Activated naive CD8-positive, alpha-beta T cell treated with anti-CD3 and anti-CD28 coated beads, Interleukin-2, amount 50 U/mL, for 16 hours (primary cell): ENCODE measurements around the gene FAAP24.
"Not testable (repeated sequence)": the region's sequence is repeated elsewhere in the genome, so short reads cannot be mapped to it uniquely, and the experiment has no call there.

Experiments
- DNase-seq: peaks from one replicate; pipeline ENCODE4 v3.0.0-alpha.2; 2020; ENCODE audit warnings: low read depth, low spot score

The FAAP24 gene, protein sequence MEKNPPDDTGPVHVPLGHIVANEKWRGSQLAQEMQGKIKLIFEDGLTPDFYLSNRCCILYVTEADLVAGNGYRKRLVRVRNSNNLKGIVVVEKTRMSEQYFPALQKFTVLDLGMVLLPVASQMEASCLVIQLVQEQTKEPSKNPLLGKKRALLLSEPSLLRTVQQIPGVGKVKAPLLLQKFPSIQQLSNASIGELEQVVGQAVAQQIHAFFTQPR

DNA sequence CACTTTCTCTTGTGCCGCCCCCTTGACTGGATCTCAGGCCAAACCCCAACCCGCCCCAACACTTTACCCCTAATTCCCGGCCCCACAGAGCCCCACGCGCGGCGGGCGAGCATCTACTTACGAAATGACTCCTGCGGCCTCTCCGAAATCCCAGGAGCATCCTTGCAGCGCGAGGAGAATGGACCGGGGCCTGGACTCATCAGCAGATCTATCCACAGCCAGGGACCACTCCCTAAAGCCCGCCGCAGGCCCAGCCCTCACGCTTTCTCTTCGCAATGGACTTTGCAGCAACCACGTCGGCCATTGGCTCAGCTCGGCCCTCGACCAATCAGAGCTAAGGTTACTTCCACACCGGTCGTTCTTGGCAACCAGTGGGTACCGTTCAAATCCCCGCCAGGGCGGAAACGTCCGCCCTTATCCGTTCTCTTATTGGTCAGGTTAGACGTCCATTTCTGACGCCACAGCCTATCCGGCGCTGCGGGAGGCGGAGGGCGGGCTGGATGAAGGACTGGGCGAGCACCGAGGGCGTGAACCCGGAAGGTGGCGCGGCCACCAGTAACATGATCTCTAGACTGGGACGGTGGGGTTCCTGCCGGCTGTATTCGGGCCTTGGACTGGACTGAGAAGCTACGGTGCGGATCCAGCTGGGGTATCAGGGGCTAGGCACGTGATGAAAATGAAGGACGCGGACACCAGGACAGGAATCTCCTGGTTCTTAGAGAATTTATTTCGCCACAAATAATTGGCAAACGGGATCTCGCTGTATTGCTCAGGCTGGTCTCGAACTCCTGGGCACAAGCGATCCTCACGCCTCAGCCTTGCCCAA is at the start of gene FAAP24, which contains the start of gene CEP89:
FAAP24 (plus strand) TSS at position 528 of the 826 bp plus-strand sequence. CDS start 955 bp downstream, outside the sequence.
CEP89 (minus strand) TSS at position 244 of the 826 bp plus-strand sequence; CDS start at position 160, 84 bp downstream.
- DNase-seq, result peak; percentile 94

DNA sequence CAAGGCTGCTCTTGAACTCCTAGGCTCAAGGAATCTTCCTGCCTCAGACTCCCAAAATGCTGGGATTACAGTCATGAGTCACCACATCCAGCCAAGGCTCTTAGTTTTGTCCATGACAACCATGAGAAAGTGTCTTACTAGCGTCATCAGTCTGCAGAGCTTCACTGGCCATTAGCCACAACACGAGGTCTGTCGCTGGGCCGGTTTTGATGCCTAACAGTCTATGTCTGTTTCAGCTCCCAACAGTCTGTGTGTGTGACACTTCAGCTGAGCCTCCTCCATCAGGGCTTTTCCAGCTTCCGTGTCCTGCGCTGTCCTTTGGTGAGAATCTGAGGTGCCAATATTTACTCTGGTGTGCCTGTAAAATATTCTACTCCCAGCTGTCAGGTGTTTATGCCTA is 47.8 kb upstream of the FAAP24 start:
- no peak for DNase-seq

DNA sequence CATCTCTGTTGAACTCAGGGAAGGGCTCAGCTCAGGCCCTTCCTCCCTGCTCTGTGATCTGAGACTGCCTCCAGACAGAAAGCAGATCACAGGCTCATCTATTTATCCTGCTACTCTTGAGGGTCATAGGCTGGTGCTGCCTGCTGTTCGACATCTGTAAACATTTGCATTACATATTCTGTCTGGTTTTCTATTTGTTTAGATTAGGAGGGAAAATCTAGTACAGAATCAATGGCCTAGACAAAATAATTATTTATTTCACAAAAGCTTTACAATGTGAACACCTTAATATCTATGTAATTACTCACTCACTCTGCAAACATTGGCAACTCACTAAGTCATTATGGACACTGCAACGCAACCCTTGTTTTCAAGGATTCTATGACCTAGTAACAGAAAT is 43.2 kb upstream of the FAAP24 start:
- no peak for DNase-seq

DNA sequence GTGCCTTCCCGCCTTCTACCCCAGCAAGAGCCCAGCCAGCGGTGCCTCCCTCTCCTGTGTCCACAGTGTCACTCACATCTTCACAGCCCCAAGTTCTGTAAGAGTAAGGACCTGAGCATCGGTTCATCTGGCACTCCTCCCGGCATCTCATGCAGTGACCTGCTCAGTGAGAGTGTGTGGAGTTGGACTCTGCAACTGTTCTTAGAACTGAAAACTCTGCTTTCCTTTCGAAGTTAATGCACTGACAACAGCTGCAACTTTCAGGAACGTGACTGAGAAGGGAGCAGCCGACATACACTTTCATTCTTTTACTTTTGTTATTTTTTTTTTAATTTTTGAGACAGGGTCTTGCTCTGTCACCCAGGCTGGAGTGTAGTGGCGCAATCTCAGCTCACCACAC is 41.5 kb upstream of the FAAP24 start:
- DNase-seq, result no peak

DNA sequence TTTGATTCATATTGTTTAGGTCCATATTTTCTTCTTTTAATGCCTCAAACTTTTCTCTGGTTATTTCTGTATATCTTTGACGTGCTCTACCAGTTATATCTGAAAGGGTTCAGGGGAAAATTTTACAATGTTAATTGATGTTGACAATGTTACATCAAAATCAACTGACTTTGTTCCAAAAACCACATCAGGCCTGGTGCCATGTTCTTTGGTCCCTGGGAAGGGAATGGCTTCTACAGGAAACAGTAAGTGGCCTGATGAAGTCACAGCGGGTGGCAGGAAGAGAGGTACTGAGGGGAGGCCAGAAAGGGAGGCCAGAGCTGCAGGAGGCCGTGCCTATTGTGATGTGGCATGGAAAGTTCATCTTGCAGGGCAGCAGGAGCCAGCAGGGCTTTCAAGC is 38.5 kb upstream of the FAAP24 start:
- DNase-seq, result no peak

DNA sequence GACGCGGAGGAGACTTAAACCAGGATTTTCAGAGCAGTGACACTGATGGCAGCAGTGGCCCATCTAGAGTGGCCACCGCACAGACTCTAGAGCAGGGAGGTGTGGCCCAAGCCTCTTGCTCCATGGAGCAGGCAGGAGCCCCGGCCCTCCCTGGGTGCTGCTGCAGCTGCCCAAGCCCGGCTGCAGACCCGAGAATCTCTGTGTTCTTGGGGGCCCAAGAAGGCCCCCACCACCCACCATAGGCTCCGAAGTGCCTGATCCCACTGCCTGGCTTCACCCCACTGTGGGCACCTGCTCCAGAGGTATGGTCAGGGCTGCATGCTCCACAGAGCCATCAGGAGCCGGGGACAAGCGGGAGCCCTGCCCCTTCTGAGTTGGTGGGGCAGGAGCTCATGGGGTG is 36.4 kb upstream of the FAAP24 start:
- DNase-seq, result no peak

DNA sequence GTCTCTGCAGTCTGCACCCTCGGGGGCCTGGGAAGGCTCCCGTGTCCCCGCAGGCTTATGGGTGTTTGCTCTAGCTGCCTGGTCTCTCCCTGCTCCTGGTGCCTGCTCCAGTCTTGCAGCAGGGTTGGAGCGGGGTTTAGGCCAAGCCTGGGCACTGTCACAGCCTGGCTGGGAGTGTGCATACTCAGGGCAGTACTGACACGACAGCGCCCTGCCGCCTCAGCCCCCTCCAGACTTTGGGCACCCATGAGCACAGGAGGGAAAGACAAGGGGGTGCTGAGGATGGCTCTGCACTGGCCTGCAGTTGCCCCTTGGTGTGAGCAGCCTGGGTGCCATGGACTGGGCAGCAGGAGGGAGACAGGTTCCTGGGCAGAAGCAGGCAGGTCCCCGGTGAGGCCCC is 36.0 kb upstream of the FAAP24 start:
- DNase-seq, result no peak

DNA sequence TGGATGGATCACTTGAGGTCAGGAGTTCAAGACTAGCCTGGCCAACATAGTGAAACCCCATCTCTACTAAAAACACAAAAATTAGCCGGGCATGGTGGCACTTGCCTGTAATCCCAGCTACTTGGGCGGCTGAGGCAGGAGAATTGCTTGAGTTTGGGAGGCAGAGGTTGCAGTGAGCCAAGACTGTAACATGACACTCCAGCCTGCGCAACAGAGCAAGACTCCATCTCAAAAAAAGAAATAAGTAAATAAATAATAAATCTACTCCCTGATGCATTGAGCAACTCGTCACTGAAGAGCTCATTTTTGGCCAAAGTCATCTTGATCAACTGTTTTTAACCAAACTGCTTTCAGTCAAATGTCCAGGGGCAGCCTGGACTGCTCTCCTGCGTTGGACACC is 30.8 kb upstream of the FAAP24 start:
- DNase-seq, result not testable (repeated sequence)

DNA sequence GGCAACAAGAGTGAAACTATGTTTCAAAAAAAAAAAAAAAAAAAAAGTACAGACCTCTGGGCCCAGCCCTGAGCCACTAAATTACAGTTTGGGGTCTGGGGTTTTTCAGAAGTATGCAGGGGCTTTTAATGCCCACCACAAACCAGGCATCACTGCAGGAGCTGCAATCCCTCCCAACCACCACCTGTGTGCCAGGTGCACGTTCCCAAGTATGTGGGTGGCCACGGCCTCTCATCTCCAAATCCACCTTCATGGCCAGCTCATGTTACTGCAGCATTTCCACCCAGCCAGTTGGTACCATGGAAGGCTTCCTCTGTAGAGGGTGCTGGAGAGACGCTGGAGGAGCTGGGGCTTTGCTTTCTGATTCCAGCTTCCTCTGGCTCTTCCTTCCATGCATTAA is 26.8 kb upstream of the FAAP24 start:
- DNase-seq, result no peak

DNA sequence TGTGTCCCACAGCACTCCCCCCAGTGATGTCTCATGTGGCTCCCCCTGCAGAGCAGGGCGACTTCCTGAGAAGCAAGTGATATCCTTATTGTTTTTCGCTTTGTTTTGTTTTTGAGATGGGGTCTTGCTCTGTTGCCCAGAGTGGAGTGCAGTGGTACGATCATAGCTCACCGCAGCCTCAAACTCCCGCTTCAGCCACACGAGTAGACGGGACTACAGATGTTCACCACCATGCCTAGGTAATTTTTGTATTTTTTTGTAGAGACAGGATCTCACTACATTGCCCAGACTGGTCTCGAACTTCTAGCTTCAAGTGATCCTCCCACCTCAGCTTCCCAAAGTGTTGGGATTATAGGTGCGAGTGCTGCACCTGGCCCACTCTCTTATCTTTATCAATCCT is 5.3 kb upstream of the FAAP24 start:
- no peak for DNase-seq

DNA sequence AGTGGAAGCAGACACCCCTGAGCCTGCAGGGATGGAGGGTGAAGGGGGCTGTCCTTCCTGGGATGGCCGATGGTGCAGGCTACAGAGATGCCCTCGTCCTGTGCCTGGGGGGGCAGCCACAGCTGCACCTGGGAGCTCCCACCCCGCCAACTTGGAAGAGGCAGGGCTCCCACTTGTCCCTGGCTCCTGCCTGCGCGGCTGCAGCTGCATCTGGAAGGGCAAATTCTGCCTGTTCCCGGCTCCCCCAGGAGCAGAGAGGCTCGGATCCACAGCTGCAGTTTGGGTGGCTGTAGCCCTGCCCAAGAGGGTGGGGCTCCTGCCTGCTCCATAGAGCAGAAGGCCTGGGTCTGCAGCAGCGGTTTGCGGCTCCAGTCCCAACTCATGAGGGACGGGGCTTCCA is 2.5 kb upstream of the FAAP24 start:
- no peak for DNase-seq

DNA sequence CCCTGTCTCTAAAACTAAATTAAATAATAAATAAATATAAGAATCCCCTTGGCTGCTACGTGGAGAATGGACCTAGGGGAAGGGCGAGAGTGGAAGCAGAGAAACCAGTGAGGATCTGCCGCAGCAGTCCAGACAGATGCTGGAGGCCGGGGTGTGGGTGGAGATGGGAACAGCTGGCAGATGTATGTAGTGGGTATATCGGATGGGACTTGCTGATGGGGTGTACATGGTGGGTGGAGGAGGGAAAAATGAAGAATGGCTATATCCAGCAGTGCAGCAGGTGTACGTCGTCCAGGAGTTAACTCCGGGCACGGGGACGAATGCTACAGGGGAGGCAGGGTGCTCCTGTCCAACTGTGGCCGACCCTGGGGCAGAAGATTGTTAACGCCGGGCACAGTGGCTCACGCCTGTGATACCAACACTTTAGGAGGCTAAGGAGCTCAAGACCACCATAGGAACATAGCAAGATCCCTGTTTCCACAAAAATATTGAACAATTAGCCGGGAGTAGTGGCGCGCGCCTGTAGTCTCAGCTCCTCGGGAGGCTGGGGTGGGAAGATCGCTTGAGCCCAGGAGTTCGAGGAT is 938 bp upstream of the FAAP24 start:
- DNase-seq, result no peak

DNA sequence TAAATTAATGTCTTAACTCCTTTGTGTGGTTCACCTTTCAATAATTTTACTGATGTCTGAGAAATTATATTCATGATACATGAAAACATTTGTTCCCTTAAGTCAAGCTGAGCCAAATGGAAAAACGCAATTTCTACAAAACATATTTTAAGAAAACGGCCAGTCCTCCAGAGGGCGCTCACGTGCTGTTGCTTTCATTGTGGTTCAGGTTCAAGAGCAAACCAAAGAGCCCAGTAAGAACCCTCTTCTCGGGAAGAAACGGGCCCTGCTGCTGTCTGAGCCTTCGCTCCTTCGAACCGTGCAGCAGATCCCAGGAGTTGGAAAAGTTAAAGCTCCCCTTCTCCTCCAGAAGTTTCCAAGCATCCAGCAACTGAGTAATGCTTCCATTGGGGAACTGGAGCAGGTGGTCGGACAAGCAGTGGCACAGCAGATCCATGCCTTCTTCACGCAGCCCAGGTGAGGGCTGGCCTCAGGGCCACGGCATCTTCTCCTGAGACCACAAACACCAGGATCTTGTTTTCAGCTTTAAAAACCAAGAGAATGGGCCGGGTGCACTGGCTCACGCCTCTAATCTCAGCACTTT is 4.3 kb downstream of the FAAP24 start:
- peak; percentile 35 for DNase-seq

DNA sequence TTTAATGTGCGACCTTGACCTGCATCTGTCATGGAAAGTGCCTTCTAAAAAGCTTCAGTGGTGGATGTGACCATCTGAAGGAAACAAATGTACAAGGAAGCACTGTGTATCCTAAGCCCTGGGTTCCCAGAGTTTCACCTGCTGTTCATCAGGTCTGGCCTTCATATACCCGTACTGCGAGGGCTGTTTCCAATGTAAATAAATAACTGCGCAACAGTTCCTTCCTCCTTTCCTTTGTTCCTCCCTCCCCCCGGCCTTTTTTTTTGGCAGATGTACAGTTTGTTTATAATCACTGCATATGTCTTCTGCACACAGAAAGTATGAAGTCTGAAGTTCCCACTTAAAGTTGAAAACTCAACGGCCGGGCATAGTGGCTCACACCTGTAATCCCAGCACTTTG is 5.2 kb downstream of the FAAP24 start:
- no peak for DNase-seq

DNA sequence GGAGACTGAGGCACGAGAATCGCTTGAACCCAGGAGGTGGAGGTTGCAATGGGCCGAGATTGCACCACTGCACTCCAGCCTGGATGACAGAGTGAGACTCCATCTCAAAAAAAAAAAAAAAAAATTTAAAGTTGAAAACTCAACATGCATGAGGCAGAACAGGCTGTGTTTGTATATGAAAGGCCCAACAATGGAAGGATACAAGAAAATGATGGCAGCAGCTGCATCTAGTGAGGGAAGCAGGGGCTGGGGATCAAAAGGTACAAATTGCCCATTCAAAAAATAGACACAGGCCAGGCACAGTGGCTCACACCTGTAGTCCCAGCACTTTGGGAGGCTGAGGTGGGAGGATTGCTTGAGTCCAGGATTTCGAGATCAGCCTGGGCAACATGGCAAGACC is 5.8 kb downstream of the FAAP24 start:
- DNase-seq, result not testable (repeated sequence)

DNA sequence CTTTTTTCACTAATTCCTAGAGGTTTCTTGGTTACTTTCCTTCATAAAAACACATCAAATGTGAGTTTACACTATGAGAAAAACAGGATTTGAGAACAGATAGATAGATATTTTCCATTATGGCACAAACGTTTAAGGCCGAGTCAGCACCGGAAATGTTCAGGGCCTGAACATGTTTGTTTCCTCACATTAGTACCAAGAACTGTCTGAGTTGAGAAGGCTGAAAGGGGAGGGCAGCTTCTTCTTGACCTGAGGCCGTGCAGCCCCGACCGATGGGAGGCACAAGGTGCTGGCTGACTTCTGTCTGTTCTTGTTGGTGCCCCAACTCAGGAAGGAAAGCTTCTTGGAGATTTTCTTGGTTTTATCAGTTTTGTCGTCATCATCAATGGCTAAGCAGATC is 7.8 kb downstream of the FAAP24 start:
- DNase-seq, result not testable (repeated sequence)

DNA sequence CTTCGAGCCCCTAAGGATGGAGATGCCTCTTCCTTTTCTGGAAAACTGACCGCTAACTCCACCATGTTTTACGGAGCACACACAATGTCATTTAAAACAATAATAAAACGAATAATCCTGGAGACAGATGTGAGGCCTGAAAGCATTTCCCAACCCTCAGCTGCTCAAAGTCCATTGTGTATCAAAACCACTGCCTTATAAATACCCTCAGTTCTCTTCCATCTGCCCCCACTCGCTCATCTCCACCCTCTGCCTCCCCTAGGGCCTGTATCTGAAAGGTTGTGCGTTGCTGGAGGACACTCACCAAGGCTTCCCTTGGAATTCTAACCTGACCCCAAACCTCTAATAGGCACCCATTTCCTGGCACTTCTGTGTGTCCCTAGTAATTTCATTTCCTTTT is 10.4 kb downstream of the FAAP24 start:
- DNase-seq, result not testable (repeated sequence)

DNA sequence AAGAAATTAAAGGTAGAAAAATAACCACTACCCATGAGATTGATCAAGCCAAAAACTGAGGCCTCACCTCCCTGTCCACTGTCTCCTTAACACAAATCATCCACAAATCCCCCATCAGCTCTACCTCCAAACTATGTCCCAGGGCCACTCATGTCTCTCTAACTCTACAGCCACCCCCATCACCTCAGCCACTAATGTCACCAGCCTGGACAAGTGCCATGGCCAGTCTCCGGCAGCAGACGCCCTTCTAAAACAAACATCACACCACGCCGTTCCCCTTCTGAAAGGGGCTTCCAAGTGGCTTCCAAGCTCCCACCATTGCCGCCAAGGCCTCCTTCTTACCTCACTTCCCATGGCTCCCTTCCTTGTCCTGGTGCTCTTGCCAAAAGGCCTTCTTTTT is 16.2 kb downstream of the FAAP24 start:
- DNase-seq, result not testable (repeated sequence)

DNA sequence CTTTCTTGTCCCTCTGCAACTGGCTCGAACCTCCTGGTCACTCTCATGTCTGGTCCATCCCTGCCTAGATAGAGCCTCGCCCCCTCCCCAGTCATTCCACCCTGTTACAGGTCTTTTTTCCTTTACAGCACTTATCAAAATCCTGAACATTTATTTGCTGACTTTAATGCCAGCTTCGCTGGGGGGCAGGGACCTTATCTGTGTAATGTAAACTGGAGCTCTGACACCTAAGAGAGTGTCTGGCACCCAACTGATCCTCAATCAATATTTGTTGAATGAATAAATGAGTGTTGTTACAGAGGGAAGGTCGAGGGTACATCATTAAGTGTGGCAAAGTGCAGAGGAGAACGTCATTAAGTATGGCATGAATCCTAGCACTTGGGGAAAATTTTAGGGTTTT is 16.7 kb downstream of the FAAP24 start:
- DNase-seq, result no peak

DNA sequence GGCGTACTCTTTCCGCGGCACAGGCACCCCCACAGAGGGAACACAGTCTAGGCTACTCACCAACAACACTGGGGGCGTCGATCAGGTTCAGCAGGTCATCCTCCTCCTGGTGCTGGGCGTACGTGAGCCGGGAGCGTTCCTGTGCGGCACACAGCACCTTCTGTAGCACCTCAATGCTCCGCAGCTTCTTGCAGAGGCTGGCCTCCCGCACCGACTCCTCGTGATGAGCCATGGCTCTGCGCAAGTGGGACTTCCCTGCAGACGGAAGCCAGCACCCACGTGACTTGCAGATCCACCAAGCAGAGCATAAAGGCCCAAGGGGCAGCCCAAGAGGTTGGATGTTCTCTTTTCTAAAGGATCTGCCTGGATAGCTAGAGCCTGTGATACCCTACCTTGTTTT is 23.9 kb downstream of the FAAP24 start:
- not testable (repeated sequence) for DNase-seq

DNA sequence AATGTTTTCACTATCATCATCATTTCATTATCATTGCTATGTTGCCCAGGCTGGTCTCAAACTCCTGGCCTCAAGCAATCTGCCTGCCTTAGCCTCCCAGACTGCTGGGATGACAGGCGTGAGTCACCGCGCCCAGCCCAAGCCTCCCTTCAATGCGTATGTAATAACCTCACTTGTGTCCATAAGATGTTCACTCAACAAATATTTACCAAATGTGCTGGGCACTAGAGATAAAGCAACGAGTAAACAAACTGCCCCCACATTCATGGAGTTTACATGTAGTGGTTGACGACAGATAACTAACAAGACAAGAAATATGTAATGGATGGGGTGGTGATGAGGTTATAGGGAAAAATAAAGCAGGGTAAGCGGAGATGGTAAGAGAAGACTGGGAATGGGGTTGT is 25.0 kb downstream of the FAAP24 start:
- DNase-seq, result not testable (repeated sequence)

DNA sequence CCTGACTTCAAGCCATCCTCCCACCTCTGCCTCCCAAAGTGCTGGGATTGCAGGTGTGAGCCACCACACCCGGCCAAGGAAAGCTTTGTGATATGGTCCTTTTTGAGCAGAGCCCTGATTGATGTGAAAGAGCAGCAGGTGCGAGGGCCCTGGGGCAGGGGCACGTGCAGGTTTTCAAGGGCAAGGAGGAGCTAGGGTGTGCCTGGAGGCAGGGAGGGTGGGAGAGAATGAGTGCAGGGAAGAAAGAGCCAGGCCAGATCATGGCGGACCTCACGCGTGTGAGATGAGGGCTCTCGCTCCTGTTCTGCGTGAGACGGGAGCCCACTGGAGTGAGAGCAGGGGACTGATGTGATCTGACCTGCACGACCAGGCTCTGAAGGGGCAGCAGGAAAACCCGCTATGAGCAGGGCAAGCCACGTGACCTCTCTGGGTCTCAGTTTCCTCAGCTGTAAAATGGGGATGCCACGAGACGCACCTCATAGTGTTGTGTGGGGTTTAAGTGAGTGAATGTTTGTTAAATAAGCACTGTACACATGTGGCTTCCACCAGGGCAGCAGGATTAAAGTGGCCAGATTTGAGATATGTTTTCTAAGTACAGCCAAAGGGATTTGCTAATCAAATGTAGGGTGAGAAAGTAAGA is 25.8 kb downstream of the FAAP24 start:
- DNase-seq, result no peak
